Measurements from ENCODE around the gene TPGS2.
A peak's percentile ranks its signal among the peaks of the same experiment; 100 is the strongest.

TPGS2 gene

GRCh38 chr18:36851202-36851590, 22.4 kb upstream of the TPGS2 start:
- H3K4me3 ChIP-seq (ENCODE audit: low read length) = no peak overlapping the region
- TF ChIP-seq, protein P1, sequence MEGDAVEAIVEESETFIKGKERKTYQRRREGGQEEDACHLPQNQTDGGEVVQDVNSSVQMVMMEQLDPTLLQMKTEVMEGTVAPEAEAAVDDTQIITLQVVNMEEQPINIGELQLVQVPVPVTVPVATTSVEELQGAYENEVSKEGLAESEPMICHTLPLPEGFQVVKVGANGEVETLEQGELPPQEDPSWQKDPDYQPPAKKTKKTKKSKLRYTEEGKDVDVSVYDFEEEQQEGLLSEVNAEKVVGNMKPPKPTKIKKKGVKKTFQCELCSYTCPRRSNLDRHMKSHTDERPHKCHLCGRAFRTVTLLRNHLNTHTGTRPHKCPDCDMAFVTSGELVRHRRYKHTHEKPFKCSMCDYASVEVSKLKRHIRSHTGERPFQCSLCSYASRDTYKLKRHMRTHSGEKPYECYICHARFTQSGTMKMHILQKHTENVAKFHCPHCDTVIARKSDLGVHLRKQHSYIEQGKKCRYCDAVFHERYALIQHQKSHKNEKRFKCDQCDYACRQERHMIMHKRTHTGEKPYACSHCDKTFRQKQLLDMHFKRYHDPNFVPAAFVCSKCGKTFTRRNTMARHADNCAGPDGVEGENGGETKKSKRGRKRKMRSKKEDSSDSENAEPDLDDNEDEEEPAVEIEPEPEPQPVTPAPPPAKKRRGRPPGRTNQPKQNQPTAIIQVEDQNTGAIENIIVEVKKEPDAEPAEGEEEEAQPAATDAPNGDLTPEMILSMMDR (IDR thresholded peaks at IDR 0.05; ENCODE audit: insufficient read depth, low read depth, low read length, missing control alignments) = no peak
- no peak for DNase-seq (ENCODE audit: low read depth)

DNA sequence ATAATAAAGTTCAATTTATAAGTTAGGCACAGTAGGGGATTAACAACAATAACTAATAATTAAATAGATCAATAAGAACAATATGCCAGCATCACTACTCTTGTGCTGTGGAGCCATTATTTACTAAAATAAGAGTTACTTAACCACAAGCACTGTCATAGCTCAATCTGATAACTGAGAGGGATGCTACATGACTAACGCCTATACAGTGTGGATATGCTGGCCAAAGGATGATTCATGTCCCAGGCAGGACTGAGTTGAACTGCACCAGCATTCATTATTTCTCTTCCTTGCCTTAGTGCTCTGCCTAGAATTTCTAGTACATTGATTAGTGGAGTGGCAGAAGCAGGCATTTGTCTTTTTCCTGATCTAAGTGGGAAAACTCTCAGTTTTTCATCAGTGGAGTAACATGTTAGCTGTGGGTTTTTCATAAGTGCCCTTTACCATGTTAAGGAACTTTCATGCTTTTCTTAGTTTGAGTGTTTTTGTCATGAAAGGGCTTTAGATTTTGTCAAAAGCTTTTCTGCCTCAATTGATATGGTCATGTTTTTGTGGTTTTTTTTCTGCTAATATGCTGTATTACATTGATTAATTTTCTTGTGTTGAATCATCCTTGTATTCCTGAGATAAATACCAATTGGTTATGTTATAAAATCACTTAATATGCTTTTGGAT, 21.9 kb upstream of the TPGS2 start:
- DNase-seq (ENCODE audit: low read depth) = peak; percentile 93
- H3K4me3 ChIP-seq (ENCODE audit: low read length) = no peak overlapping the region
- TF ChIP-seq, protein P1 (IDR thresholded peaks at IDR 0.05; ENCODE audit: insufficient read depth, low read depth, low read length, missing control alignments) = no peak

DNA sequence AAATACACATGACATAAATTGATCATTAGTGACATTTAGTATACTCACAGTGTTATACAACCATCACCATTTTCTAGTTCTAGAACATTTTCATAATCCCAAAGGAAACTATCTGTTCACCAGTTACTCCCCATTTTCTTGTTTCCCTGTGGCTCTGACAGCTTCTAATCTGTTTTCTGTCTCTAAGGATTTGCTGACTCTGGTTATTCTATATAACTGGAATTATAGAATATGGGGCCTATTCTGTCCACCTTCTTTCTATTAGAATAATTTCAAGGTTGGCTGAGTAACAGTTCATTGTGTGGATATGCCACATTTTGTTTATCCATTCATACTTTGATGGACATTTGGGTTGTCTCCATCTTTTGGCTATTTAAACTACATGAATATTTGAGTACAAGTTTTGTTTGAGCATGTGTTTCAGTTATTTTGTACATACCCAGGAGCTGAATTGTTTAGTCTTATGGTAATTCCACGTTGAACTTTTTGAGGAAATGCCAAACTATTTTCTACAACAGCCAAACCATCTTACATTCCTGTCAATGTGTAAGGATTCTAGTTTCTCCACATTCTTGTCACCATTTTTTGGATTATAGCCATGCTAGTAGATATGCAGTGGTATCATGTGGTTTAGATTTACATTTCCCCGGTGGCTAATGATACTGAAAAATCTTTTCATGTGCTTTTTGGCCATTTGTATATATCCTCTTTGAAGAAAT, 20.6 kb upstream of the TPGS2 start:
- TF ChIP-seq, protein P1 (IDR thresholded peaks at IDR 0.05; ENCODE audit: insufficient read depth, low read depth, low read length, missing control alignments) = no peak
- no peak for DNase-seq (ENCODE audit: low read depth)
- H3K4me3 ChIP-seq (ENCODE audit: low read length) = no peak overlapping the region

DNA sequence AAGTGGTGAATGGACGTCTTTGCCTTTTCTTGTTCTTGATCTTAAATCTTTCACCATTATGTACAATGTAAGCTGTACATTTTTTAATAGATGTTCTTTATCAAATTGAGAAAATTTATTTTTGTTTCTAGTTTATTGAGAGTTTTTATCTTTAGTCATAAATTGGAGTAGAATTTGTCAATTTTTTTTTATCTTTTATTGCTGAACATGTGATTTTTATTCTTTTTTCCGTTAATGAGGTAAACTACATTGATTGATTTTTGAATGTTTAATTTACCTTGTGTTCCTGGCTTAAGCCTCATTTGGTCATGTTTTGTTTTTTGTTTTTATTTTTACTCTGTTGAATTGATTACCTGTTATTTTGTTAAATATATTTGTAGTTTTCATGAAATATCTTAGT, 19.8 kb upstream of the TPGS2 start:
- TF ChIP-seq, protein P1 (IDR thresholded peaks at IDR 0.05; ENCODE audit: insufficient read depth, low read depth, low read length, missing control alignments) = no peak

DNA sequence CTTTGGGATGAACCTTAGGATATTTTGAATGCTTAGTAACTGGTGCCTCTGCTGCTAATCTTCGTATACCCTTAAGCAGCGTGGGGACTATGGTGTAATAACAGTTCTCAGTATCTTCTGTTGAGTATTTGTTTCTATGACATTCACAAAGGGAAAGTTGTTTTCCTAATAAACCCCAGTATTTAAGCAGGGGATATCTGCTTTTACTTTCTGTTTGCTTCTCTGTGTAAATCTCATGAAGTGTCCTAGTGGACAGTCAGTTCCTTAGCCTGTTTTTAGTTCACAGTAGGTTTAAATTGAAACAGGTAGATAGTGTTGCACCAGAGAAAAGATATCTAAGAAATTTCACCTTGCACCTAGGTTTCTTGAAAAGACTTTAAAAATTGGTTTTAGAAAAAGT, 15.0 kb upstream of the TPGS2 start:
- H3K4me3 ChIP-seq (ENCODE audit: low read length) = no peak overlapping the region
- TF ChIP-seq, protein P1 (IDR thresholded peaks at IDR 0.05; ENCODE audit: insufficient read depth, low read depth, low read length, missing control alignments) = no peak
- DNase-seq (ENCODE audit: low read depth) = no peak

More for the DNA sequence above, 19.8 kb upstream of the TPGS2 start:
- no peak for DNase-seq (ENCODE audit: low read depth)
- H3K4me3 ChIP-seq (ENCODE audit: low read length) = no peak overlapping the region

DNA sequence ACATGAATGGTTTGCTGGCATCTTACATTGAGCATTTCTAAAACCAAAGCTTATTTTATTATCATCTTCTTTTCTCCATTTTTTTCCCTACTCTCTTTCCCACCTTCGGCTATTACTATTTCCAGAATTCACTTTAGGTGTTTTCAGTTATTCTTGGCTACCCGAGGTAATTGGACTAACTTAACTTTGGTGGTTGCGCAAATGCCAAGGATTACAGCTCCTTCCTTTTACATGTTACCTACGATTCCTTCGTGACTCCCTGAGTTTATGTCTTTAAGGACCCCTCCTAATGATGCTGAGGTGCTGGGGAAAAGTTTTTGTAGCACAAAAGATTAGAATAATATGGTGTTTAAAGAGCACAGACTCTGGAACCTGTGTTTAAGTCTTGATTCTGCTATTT, 14.4 kb upstream of the TPGS2 start:
- TF ChIP-seq, protein P1 (IDR thresholded peaks at IDR 0.05; ENCODE audit: insufficient read depth, low read depth, low read length, missing control alignments) = no peak
- H3K4me3 ChIP-seq (ENCODE audit: low read length) = no peak overlapping the region
- DNase-seq (ENCODE audit: low read depth) = no peak

All from epithelial cell of esophagus (primary cell).